ENCODE results near the gene MBOAT2. TPM values are rescaled to one million over a fixed set of nuclear protein-coding genes. Genes with fewer than 3 reads are reported as not detected.

Gene MBOAT2
- total RNA-seq, 1 experiment from 2014 or later, result 16.8 TPM

DNA sequence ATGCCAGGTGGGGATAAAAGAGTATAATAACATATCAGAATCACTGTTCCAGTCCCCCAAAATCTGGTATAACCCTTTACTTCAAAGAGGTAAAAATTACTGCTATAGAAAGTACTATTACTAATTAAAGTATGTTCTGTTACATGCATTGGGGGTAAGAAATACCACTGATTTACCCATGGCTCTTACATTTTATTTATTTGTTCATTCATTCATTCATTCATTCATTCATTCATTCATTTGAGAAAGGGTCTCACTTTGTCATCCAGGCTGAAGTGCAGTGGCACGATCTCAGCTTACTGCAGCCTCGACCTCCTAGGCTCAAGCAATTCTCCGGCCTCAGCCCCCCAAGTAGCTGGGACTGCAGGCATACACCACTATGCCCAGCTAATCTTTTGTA is 74.4 kb downstream of the MBOAT2 start:
- no peaks in the 10 kb centered on the region for H3K27me3 ChIP-seq (ENCODE audit: insufficient read depth, low read length)

DNA sequence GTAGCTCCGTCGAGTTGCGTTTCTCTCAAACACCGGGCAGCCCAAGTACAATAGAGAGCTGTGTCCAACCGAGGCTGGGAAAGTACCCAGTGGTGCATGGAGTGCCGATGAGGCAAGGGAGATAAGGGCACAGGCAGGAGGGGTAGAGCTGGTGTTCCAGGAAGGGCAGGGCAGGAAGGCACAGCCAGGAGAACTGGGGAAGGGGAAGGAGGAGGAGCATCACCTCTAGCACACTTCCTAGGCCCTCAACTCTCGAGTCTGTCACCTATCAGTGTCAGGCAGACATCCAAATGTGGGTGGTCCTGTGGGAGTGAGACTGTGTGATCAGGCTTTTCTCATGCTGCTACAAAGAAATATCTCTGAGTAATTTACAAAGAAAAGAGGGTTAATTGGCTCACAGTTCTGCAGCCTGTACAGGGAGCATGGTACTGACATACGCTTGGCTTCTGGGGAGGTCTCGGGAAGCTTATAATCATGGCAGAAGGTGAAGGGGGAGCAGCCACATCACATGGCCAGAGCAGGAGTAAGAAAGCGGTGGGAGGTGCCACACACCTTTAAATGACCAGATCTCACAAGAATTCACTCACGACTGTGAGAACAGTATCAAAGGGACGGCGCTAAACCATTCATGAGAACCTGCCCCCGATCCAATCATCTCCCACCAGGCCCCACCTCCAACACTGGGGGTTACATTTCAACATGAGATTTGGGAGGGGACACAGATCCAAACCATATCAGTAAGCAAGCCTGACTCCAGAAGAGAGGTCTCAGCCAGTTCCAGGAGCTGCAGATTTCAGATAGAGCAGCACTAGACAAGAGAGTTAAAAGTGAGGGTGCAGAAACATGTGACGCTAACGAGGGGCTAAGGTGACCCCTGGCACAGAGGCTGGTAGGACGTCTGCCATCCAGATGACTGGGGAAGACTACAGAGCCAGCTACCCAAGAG is 75.7 kb downstream of the MBOAT2 start:
- Histone ChIP-seq H3K79me2 (ENCODE audit: insufficient read depth, low read length) (no peaks in the 10 kb centered on the region), H3K27ac (ENCODE audit: low read depth, low read length) (no peak overlapping the region), H3K9ac (ENCODE audit: low read length) (no peak overlapping the region), H3K27me3 (ENCODE audit: insufficient read depth, low read length) (no peaks in the 10 kb centered on the region), H3K4me1 (ENCODE audit: control insufficient read depth in 1 of 2, insufficient read depth in 2 of 2, low read length in 2 of 2) (no peaks in the 10 kb centered on the region), H3K9me3 (ENCODE audit: control insufficient read depth in 1 of 2, insufficient read depth in 1 of 2, low read depth in 1 of 2, low read length in 2 of 2) (no peaks in the 10 kb centered on the region), H3K9me2 (ENCODE audit: insufficient read depth) (no peaks in the 10 kb centered on the region), H3K36me3 (ENCODE audit: control insufficient read depth in 1 of 2, insufficient read depth in 2 of 2, low read length in 2 of 2) (no peaks in the 10 kb centered on the region), H4K20me1 (ENCODE audit: insufficient read depth) (no peaks in the 10 kb centered on the region), H3K4me2 (ENCODE audit: low read length) (no peak overlapping the region), H2AFZ (ENCODE audit: low read depth, low read length, poor library complexity, severe bottlenecking) (no peak overlapping the region), H3K4me3 (replicated peaks in 1 of 2; ENCODE audit: low read depth in 1 of 2, low read length in 2 of 2) (no peak overlapping the region)
- no peak for DNase-seq (ENCODE audit: low read depth, low spot score)
- RAD21 ChIA-PET (ENCODE audit: low non-redundant PET in 1 of 2, low total read pairs in 2 of 2, uncharacterized antibody in 2 of 2, unreplicated experiment in 2 of 2), result no interaction called here
- no TSS peak for BruUV-seq (replicated peaks)
- intact Hi-C loops (cut with micrococcal nuclease), result no loop called here
- POLR2A ChIA-PET, result no interaction called here
- CTCF ChIA-PET, result no interaction called here
- no peak for ATAC-seq
- TF ChIP-seq, protein P1, sequence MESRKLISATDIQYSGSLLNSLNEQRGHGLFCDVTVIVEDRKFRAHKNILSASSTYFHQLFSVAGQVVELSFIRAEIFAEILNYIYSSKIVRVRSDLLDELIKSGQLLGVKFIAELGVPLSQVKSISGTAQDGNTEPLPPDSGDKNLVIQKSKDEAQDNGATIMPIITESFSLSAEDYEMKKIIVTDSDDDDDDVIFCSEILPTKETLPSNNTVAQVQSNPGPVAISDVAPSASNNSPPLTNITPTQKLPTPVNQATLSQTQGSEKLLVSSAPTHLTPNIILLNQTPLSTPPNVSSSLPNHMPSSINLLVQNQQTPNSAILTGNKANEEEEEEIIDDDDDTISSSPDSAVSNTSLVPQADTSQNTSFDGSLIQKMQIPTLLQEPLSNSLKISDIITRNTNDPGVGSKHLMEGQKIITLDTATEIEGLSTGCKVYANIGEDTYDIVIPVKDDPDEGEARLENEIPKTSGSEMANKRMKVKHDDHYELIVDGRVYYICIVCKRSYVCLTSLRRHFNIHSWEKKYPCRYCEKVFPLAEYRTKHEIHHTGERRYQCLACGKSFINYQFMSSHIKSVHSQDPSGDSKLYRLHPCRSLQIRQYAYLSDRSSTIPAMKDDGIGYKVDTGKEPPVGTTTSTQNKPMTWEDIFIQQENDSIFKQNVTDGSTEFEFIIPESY (IDR thresholded peaks at IDR 0.05; ENCODE audit: extremely low read depth, insufficient replicate concordance, low read length), result no peak
- TF ChIP-seq, protein P2, sequence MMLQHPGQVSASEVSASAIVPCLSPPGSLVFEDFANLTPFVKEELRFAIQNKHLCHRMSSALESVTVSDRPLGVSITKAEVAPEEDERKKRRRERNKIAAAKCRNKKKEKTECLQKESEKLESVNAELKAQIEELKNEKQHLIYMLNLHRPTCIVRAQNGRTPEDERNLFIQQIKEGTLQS (IDR thresholded peaks at IDR 0.05), result no peak
- TF ChIP-seq FOSL1 (IDR thresholded peaks at IDR 0.05; ENCODE audit: low read depth) (no peak), POLR2AphosphoS5 (IDR thresholded peaks at IDR 0.05; ENCODE audit: low read depth, low read length) (no peak), JUND (IDR thresholded peaks at IDR 0.05) (no peak), CBX3 (IDR thresholded peaks at IDR 0.05; ENCODE audit: low read depth) (no peak), EZH2phosphoT487 (IDR thresholded peaks at IDR 0.05; ENCODE audit: borderline replicate concordance) (no peak), EGR1 (IDR thresholded peaks at IDR 0.05; ENCODE audit: low read depth) (no peak), EZH2 (IDR thresholded peaks at IDR 0.05) (no peak), SRF (IDR thresholded peaks at IDR 0.05; ENCODE audit: low read depth) (no peak), ELF1 (IDR thresholded peaks at IDR 0.05; ENCODE audit: borderline replicate concordance, low read depth) (no peak), POLR2A (IDR thresholded peaks at IDR 0.05; ENCODE audit: borderline replicate concordance, extremely low read depth, insufficient read depth, insufficient read length) (no peak)
- TF ChIP-seq, protein P3, sequence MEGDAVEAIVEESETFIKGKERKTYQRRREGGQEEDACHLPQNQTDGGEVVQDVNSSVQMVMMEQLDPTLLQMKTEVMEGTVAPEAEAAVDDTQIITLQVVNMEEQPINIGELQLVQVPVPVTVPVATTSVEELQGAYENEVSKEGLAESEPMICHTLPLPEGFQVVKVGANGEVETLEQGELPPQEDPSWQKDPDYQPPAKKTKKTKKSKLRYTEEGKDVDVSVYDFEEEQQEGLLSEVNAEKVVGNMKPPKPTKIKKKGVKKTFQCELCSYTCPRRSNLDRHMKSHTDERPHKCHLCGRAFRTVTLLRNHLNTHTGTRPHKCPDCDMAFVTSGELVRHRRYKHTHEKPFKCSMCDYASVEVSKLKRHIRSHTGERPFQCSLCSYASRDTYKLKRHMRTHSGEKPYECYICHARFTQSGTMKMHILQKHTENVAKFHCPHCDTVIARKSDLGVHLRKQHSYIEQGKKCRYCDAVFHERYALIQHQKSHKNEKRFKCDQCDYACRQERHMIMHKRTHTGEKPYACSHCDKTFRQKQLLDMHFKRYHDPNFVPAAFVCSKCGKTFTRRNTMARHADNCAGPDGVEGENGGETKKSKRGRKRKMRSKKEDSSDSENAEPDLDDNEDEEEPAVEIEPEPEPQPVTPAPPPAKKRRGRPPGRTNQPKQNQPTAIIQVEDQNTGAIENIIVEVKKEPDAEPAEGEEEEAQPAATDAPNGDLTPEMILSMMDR (IDR thresholded peaks at IDR 0.05 in 2 of 3, conservative IDR thresholded peaks at IDR 0.05 in 1 of 3; ENCODE audit: borderline replicate concordance in 1 of 3, insufficient read depth in 1 of 3, low read depth in 2 of 3, low read length in 2 of 3), result no peak

More for the DNA sequence above, 74.4 kb downstream of the MBOAT2 start:
- CTCF ChIA-PET, result no interaction called here
- Histone ChIP-seq H3K9me2 (ENCODE audit: insufficient read depth) (no peaks in the 10 kb centered on the region), H4K20me1 (ENCODE audit: insufficient read depth) (no peaks in the 10 kb centered on the region), H3K4me2 (ENCODE audit: low read length) (no peak overlapping the region), H3K79me2 (ENCODE audit: insufficient read depth, low read length) (no peaks in the 10 kb centered on the region), H2AFZ (ENCODE audit: low read depth, low read length, poor library complexity, severe bottlenecking) (no peak overlapping the region), H3K9me3 (ENCODE audit: control insufficient read depth in 1 of 2, insufficient read depth in 1 of 2, low read depth in 1 of 2, low read length in 2 of 2) (no peaks in the 10 kb centered on the region), H3K9ac (ENCODE audit: low read length) (no peak overlapping the region), H3K27ac (ENCODE audit: low read depth, low read length) (no peak overlapping the region), H3K4me3 (replicated peaks in 1 of 2; ENCODE audit: low read depth in 1 of 2, low read length in 2 of 2) (no peak overlapping the region), H3K36me3 (ENCODE audit: control insufficient read depth in 1 of 2, insufficient read depth in 2 of 2, low read length in 2 of 2) (no peaks in the 10 kb centered on the region), H3K4me1 (ENCODE audit: control insufficient read depth in 1 of 2, insufficient read depth in 2 of 2, low read length in 2 of 2) (no peaks in the 10 kb centered on the region)
- TF ChIP-seq FOSL1 (IDR thresholded peaks at IDR 0.05; ENCODE audit: low read depth) (no peak), EZH2 (IDR thresholded peaks at IDR 0.05) (no peak)
- DNase-seq (ENCODE audit: low read depth, low spot score) (no peak), ATAC-seq (no peak)
- RAD21 ChIA-PET (ENCODE audit: low non-redundant PET in 1 of 2, low total read pairs in 2 of 2, uncharacterized antibody in 2 of 2, unreplicated experiment in 2 of 2), result no interaction called here
- POLR2A ChIA-PET, result no interaction called here
- no TSS peak for BruUV-seq (replicated peaks)
- intact Hi-C loops (cut with micrococcal nuclease), result no loop called here

All from HCT116 (cell line).